ENCODE measurements around the gene ZNF439. TPM values are rescaled to one million over a fixed set of nuclear protein-coding genes. Genes with fewer than 3 reads are reported as not detected.

The ZNF439 gene
- total RNA-seq, 1 experiment from 2014 or later, result 3.3 TPM

GRCh38 chr19:11868188-11868587 is 19.7 kb downstream of the ZNF439 start:
- H3K4ac ChIP-seq (ENCODE audit: low read depth, low read length), result no peak overlapping the region
- WGBS (ENCODE audit: extremely low coverage, insufficient read length, low lambda C conversion rate), result no CpG with 5 or more reads among the region's 8 CpGs
- no peak overlapping the region for H4K5ac ChIP-seq (ENCODE audit: insufficient read length, low read depth, low read length)
- H3K56ac ChIP-seq (ENCODE audit: insufficient read length, low read depth, low read length), result no peak overlapping the region
- Mint-ChIP-seq H3K27ac (no peak overlapping the region), H3K9me3 (peaks cover 84% of the 10 kb centered on the region in 2 experiments), H3K27me3 (ENCODE audit: low read depth) (peaks cover 2% of the 10 kb centered on the region; the same call in 1 of the 2 replicates), H3K4me3 (no peak overlapping the region), H3K36me3 (ENCODE audit: insufficient read depth in 1 of 3, low read depth in 3 of 3) (peaks cover 6 to 45% (median 18%) of the 10 kb centered on the region in 3 experiments; a peak in 6 of 7 replicates), H3K4me1 (no peaks in the 10 kb centered on the region)
- H2AFZ ChIP-seq (ENCODE audit: low read length), result no peak overlapping the region
- no peak overlapping the region for H3T11ph ChIP-seq (ENCODE audit: low read length)
- no peak for TF ChIP-seq CTCF (conservative IDR thresholded peaks at IDR 0.05)
- no peak overlapping the region for H3K23ac ChIP-seq (ENCODE audit: insufficient read length, low read depth, low read length)
- no peak overlapping the region for H4K91ac ChIP-seq (ENCODE audit: insufficient read length, low read depth, low read length)
- no peak overlapping the region for H2BK20ac ChIP-seq (ENCODE audit: low read depth, low read length, poor library complexity, severe bottlenecking)
- no peaks in the 10 kb centered on the region for H3K27me3 ChIP-seq (ENCODE audit: insufficient read depth, low read length)
- no peak overlapping the region for H4K8ac ChIP-seq (replicated peaks; ENCODE audit: insufficient read length, low read depth, low read length)
- no peaks in the 10 kb centered on the region for H3K4me1 ChIP-seq (ENCODE audit: insufficient read depth, low read length)
- no peak overlapping the region for H3K9ac ChIP-seq (ENCODE audit: extremely low read depth, insufficient read length, low read length)
- H2BK5ac ChIP-seq (ENCODE audit: insufficient read length, low read length), result no peak overlapping the region
- H3K9me3 ChIP-seq (ENCODE audit: control insufficient read depth, low read depth, low read length), result peaks cover 66% of the 10 kb centered on the region
- no peaks in the 10 kb centered on the region for H4K20me1 ChIP-seq (ENCODE audit: control insufficient read depth, insufficient read depth, insufficient read length)
- H2AK5ac ChIP-seq (ENCODE audit: insufficient read length, low read length), result no peak overlapping the region
- H3K79me1 ChIP-seq (ENCODE audit: insufficient read depth, low read depth, low read length, poor library complexity, severe bottlenecking), result no peaks in the 10 kb centered on the region
- DNase-seq, result no peak
- no peak overlapping the region for H3K14ac ChIP-seq (ENCODE audit: insufficient read depth, low read length)
- no peak overlapping the region for H2BK120ac ChIP-seq (ENCODE audit: low read depth, low read length, poor library complexity, severe bottlenecking)
- H3K4me2 ChIP-seq (ENCODE audit: insufficient read depth, insufficient read length, low read length), result no peak overlapping the region
- H3K18ac ChIP-seq (ENCODE audit: insufficient read length, low read depth, low read length), result no peak overlapping the region
- no peaks in the 10 kb centered on the region for H3K23me2 ChIP-seq (ENCODE audit: insufficient read length, low read depth, low read length, poor library complexity, severe bottlenecking)
- H2BK12ac ChIP-seq (ENCODE audit: insufficient read length, low read depth, low read length), result no peak overlapping the region
- no peak overlapping the region for H3K27ac ChIP-seq (ENCODE audit: insufficient read length, low read depth, low read length)
- no peaks in the 10 kb centered on the region for H3K79me2 ChIP-seq (ENCODE audit: insufficient read depth, low read length)
- H2BK15ac ChIP-seq (ENCODE audit: low read depth, low read length), result no peak overlapping the region
